ENCODE data around the gene TBC1D24. TPM values are rescaled to one million over a fixed set of nuclear protein-coding genes. Genes with fewer than 3 reads are reported as not detected.
"Not testable (repeated sequence)": the region's sequence is repeated elsewhere in the genome, so short reads cannot be mapped to it uniquely, and the experiment has no call there.

The TBC1D24 gene
- total RNA-seq, 4 donors from 2014 or later, result 5.6 to 16.2 (median 13.6) TPM

DNA sequence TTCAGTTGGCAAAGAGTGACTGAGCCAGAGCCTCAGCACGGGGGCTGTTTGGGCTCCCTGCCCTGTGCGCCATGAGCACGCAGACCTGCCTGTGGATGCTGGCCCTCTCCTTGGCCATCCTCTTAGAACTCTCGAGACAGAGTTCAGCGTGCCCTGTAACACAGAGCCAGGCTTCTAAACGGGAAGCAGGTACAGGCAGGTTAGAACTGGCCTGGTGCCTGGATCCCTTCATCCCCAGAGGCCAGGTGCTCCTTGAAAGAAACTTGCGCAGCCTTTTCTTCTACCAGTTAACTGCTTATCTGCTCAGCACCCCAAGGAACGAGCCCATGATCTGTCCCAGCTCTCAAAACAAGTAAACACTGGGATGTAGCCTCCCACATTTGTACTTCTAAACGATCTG, 38.8 kb upstream of the TBC1D24 start:
- H3K4me3 ChIP-seq, result no peak overlapping the region
- peaks cover 0 to 25% (median 0%) of the 10 kb centered on the region in 3 donors for H3K36me3 ChIP-seq
- no peak for DNase-seq
- TF ChIP-seq POLR2A (IDR thresholded peaks at IDR 0.05) (no peak), CTCF (IDR thresholded peaks at IDR 0.05) (no peak)
- no peaks in the 10 kb centered on the region for H3K27me3 ChIP-seq
- H3K27ac ChIP-seq, result no peak overlapping the region
- H3K4me1 ChIP-seq, result no peaks in the 10 kb centered on the region
- no peaks in the 10 kb centered on the region for H3K9me3 ChIP-seq

DNA sequence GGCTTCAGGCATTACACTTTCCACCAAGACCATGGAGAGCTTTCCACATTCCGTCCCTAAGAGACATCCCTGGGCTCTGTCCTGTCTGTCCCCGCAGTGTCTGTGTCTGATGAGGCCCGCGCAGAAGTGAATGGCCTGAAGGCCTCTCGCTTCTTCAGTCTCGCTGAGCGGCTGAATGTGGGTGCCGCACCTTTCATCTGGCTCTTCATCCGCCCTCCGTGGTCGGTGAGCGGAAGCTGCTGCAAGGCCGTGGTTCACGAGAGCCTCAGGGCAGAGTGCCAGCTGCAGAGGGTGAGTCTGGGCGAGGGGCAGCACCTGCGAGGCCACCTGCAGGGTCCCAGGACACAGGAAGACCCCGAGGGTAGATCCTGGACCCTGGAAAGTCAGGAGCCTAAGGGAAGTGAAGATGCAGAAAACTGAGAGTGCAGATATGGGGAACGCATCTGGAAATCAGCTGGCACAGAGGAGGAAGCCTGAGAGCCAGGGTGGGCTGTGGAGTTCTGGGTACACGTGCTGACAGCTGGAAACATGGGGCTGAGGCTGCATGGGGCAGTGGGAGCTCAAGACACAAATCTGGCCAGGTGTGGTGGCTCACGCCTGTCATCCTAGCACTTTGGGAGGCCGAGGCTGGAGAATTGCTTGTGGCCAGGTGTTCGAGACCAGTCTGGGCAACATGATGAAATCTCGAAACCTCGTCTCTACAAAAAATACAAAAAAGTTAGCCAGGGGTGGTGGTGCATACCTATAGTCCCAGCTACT, 37.7 kb upstream of the TBC1D24 start:
- Histone ChIP-seq H3K27me3 (no peaks in the 10 kb centered on the region), H3K9me3 (no peaks in the 10 kb centered on the region), H3K27ac (no peak overlapping the region), H3K36me3 (peaks cover 0 to 25% (median 0%) of the 10 kb centered on the region in 3 donors), H3K4me3 (no peak overlapping the region), H3K4me1 (no peaks in the 10 kb centered on the region)
- DNase-seq, result no peak
- no peak for TF ChIP-seq CTCF (IDR thresholded peaks at IDR 0.05)
- TF ChIP-seq POLR2A (IDR thresholded peaks at IDR 0.05), result no peak

- Histone ChIP-seq H3K9me3 (no peaks in the 10 kb centered on the region), H3K36me3 (peaks cover 0 to 21% (median 0%) of the 10 kb centered on the region in 3 donors), H3K27ac (no peak overlapping the region), H3K27me3 (no peaks in the 10 kb centered on the region), H3K4me1 (no peaks in the 10 kb centered on the region), H3K4me3 (no peak overlapping the region)
- DNase-seq, result no peak
- TF ChIP-seq CTCF (IDR thresholded peaks at IDR 0.05) (no peak), POLR2A (IDR thresholded peaks at IDR 0.05) (no peak)
These were observed 36.8 kb upstream of the TBC1D24 start for GRCh38 chr16:2438121-2438520.

DNA sequence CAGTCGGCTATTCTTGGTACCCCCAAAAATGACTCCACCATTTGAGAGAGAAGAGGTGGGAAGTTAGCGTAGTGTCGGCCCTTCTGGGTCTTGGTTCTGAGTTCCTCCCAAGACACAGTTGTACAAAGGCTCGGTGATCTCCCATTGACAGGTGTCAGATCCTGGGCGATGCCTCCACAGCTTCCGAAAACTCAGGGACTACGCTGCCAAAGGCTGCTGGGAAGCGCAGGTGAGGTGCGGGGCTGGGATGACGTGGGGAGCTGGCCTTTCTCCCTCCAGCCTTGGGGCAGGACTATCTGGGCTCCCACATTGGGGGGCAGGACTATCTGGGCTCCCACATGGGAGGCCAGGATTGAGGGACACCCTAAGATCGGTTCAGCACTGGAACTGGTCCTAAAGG, 35.3 kb upstream of the TBC1D24 start:
- H3K9me3 ChIP-seq, result no peaks in the 10 kb centered on the region
- no peak for TF ChIP-seq CTCF (IDR thresholded peaks at IDR 0.05)
- TF ChIP-seq POLR2A (IDR thresholded peaks at IDR 0.05), result no peak
- DNase-seq, result no peak
- no peaks in the 10 kb centered on the region for H3K4me1 ChIP-seq
- no peaks in the 10 kb centered on the region for H3K27me3 ChIP-seq
- H3K4me3 ChIP-seq, result no peak overlapping the region
- peaks cover 0 to 16% (median 0%) of the 10 kb centered on the region in 3 donors for H3K36me3 ChIP-seq
- H3K27ac ChIP-seq, result no peak overlapping the region

GRCh38 chr16:2441143-2441804, 33.7 kb upstream of the TBC1D24 start:
- not testable (repeated sequence) for DNase-seq, H3K4me1 ChIP-seq, H3K4me3 ChIP-seq, H3K9me3 ChIP-seq, H3K27me3 ChIP-seq, H3K27ac ChIP-seq
- peaks cover 0 to 16% (median 0%) of the 10 kb centered on the region in 3 donors for H3K36me3 ChIP-seq

DNA sequence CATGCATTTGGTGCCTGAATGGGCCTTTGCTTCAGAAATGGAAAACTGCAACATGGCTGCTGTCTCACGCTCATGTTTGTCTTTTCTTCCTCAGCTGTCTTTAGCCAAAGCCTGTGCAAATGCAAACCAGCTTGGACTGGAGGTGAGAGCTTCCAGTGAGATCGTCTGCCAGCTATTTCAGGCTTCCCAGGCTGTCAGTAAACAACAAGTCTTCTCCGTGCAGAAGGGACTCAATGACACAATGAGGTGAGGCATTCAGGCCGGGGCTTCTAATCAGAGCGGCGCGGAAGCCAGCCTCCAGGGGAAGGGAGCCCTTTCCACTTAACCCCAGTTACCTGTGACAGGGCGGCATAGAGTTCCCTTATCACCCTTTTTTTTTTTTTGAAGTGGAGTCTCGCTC, 31.4 kb upstream of the TBC1D24 start:
- Histone ChIP-seq H3K27ac (no peak overlapping the region), H3K4me1 (no peaks in the 10 kb centered on the region), H3K27me3 (no peaks in the 10 kb centered on the region), H3K36me3 (peaks cover 0 to 5% (median 0%) of the 10 kb centered on the region in 3 donors), H3K9me3 (no peaks in the 10 kb centered on the region), H3K4me3 (no peak overlapping the region)
- DNase-seq, result no peak
- TF ChIP-seq POLR2A (IDR thresholded peaks at IDR 0.05), result no peak
- no peak for TF ChIP-seq CTCF (IDR thresholded peaks at IDR 0.05)
